GM23338 (cell line): ENCODE measurements around the gene AKAP13. TPM values are rescaled to one million over a fixed set of nuclear protein-coding genes. Genes with fewer than 3 reads are reported as not detected.

Experiments
- ATAC-seq: fragments of 200-7000 bp; cut with Tn5 transposase; 3 replicates; pipeline ENCODE4 v1.9.1; 2020
- DNase-seq: peaks from one replicate; pipeline ENCODE4 v3.0.0-alpha.2; 2015; ENCODE audit warnings: low spot score
- H2AFZ ChIP-seq: fragments of 200-600 bp; sonication (generic); 2 replicates; pipeline ENCODE4 v1.8.0; 2016; ENCODE audit warnings: antibody characterized with exemption, mild to moderate bottlenecking, moderate library complexity
- H3F3A ChIP-seq: fragments of 200-600 bp; sonication (generic); replicated peaks from 2 replicates; pipeline ENCODE4 v1.8.0; 2017; ENCODE audit warnings: antibody characterized with exemption, mixed run types, low read depth
- H3K27ac ChIP-seq: fragments of 200-600 bp; sonication (generic); 2 replicates; pipeline ENCODE4 v1.6.1; 2016; ENCODE audit warnings: low read depth
- H3K27me3 ChIP-seq: fragments of 200-600 bp; sonication (generic); 2 replicates; pipeline ENCODE4 v1.8.0; 2016; ENCODE audit warnings: mild to moderate bottlenecking, mixed run types, moderate library complexity; ENCODE audit not compliant: insufficient read depth
- H3K36me3 ChIP-seq: fragments of 200-600 bp; sonication (generic); 2 replicates; pipeline ENCODE4 v1.8.0; 2016; ENCODE audit warnings: mild to moderate bottlenecking; ENCODE audit not compliant: insufficient read depth
- H3K4me1 ChIP-seq: fragments of 200-600 bp; sonication (generic); 2 replicates; pipeline ENCODE4 v1.8.0; 2016; ENCODE audit warnings: mild to moderate bottlenecking, moderate library complexity; ENCODE audit not compliant: insufficient read depth
- H3K4me2 ChIP-seq: fragments of 200-600 bp; sonication (generic); 2 replicates; pipeline ENCODE4 v1.7.1; 2017; ENCODE audit warnings: mixed run types
- H3K4me3 ChIP-seq: fragments of 200-600 bp; sonication (generic); 2 replicates; pipeline ENCODE4 v1.6.1; 2016; ENCODE audit warnings: mixed run types
- H3K79me2 ChIP-seq: fragments of 200-600 bp; sonication (generic); replicated peaks from 2 replicates; pipeline ENCODE4 v1.8.0; 2017; ENCODE audit warnings: mild to moderate bottlenecking; ENCODE audit not compliant: insufficient read depth
- H3K9me2 ChIP-seq: fragments of 200-600 bp; sonication (generic); 2 replicates; pipeline ENCODE4 v1.8.0; 2017; ENCODE audit not compliant: insufficient read depth
- H4K20me1 ChIP-seq: fragments of 200-600 bp; sonication (generic); replicated peaks from 2 replicates; pipeline ENCODE4 v1.8.0; 2017; ENCODE audit warnings: mild to moderate bottlenecking; ENCODE audit not compliant: insufficient read depth
- H3K27ac Mint-ChIP-seq: 2 replicates; pipeline ENCODE4 v1.8.0; 2020; ENCODE audit warnings: inconsistent platforms, mild to moderate bottlenecking, moderate library complexity, mixed read lengths
- H3K27me3 Mint-ChIP-seq: 3 replicates; pipeline ENCODE4 v1.8.0; 2022; ENCODE audit warnings: low read depth, mild to moderate bottlenecking, moderate library complexity, mixed read lengths, inconsistent platforms; ENCODE audit not compliant: insufficient read depth, poor library complexity
- H3K36me3 Mint-ChIP-seq: 3 replicates; pipeline ENCODE4 v1.8.0; 2021; ENCODE audit warnings: low read depth, mild to moderate bottlenecking, inconsistent platforms, moderate library complexity, mixed read lengths
- H3K4me1 Mint-ChIP-seq: 3 replicates; pipeline ENCODE4 v1.8.0; 2020; ENCODE audit warnings: mild to moderate bottlenecking, inconsistent platforms, mixed read lengths
- H3K4me3 Mint-ChIP-seq: 3 replicates; pipeline ENCODE4 v1.8.0; 2021; ENCODE audit warnings: moderate library complexity, mild to moderate bottlenecking, inconsistent platforms, mixed read lengths
- H3K9me3 Mint-ChIP-seq: 3 replicates; pipeline ENCODE4 v1.8.0; 2020; ENCODE audit warnings: moderate library complexity, mild to moderate bottlenecking, inconsistent platforms, mixed read lengths
- CREB1 ChIP-seq: fragments of 250-450 bp; sonication (Bioruptor Pico); IDR thresholded peaks from 2 replicates; pipeline ENCODE4 v1.5.0; 2020; ENCODE audit warnings: low read depth, mild to moderate bottlenecking, moderate library complexity
- EZH2 ChIP-seq: fragments of 200-600 bp; sonication (generic); IDR thresholded peaks from one replicate; pipeline ENCODE4 v1.8.0; 2017; ENCODE audit warnings: antibody characterized with exemption, mild to moderate bottlenecking, low read depth; ENCODE audit not compliant: unreplicated experiment
- EZH2phosphoT487 ChIP-seq: fragments of 200-600 bp; sonication (generic); IDR thresholded peaks from one replicate; pipeline ENCODE4 v1.8.1; 2018; ENCODE audit warnings: antibody characterized with exemption; ENCODE audit not compliant: unreplicated experiment
- NANOG ChIP-seq: IDR thresholded peaks from 2 replicates; pipeline ENCODE4 v1.6.1; 2016; ENCODE audit warnings: antibody characterized with exemption, borderline replicate concordance
- POLR2AphosphoS5 ChIP-seq: IDR thresholded peaks from 2 replicates; pipeline ENCODE4 v1.6.1; 2016; ENCODE audit warnings: antibody characterized with exemption, low read depth
- STAT1 ChIP-seq: IDR thresholded peaks from one replicate; pipeline ENCODE4 v1.6.1; 2016; ENCODE audit warnings: antibody characterized with exemption; ENCODE audit not compliant: unreplicated experiment
- ZNF114 ChIP-seq: fragments of 250-450 bp; sonication (Bioruptor Pico); IDR thresholded peaks from 2 replicates; pipeline ENCODE4 v1.5.0; 2020; ENCODE audit warnings: mild to moderate bottlenecking, moderate library complexity
- ZNF331 ChIP-seq: fragments of 250-450 bp; sonication (Bioruptor Pico); IDR thresholded peaks from 2 replicates; pipeline ENCODE4 v1.5.0; 2020; ENCODE audit warnings: low read depth, mild to moderate bottlenecking, moderate library complexity
- polyA plus RNA-seq: library from polyadenylated mRNA; unstranded; fragments of >200 nt; fragmentation: Nextera tagmentation; extraction: Ambion mirVana; gene quantifications from 2 replicates; pipeline ENCODE4 v1.2.1, GENCODE V29; 2016
- total RNA-seq: library from RNA; depleted of rRNA; stranded (reverse); fragments of >200 nt; shearing (Covaris generic); gene quantifications from 2 replicates; pipeline ENCODE4 v1.2.3, GENCODE V29; 2014
- TF ChIP-seq, protein P1 (sequence below): fragments of 250-450 bp; sonication (Bioruptor Pico); IDR thresholded peaks from 2 replicates; pipeline ENCODE4 v1.5.0; 2020; ENCODE audit warnings: mild to moderate bottlenecking, moderate library complexity
- TF ChIP-seq, protein P2 (sequence below): IDR thresholded peaks from 2 replicates; pipeline ENCODE4 v1.6.1; 2016; ENCODE audit warnings: antibody characterized with exemption
- TF ChIP-seq, protein P3 (sequence below), 2 experiments: fragments of 200-600 bp in 1 of 2; sonication (generic) in 1 of 2; conservative IDR thresholded peaks; 2 replicates each; pipeline versions ENCODE4 v1.5.1 to v1.6.1; 2016 to 2017; ENCODE audit warnings: antibody characterized with exemption in 2 of 2, low read depth in 2 of 2, mild to moderate bottlenecking in 2 of 2, moderate library complexity in 1 of 2
- TF ChIP-seq, protein P4 (sequence below): IDR thresholded peaks from one replicate; pipeline ENCODE4 v1.6.1; 2018; ENCODE audit warnings: antibody characterized with exemption; ENCODE audit not compliant: unreplicated experiment

The AKAP13 gene
- total and polyA plus RNA-seq, 2 experiments from 2014 or later = 46.2 to 60.7 TPM

DNA sequence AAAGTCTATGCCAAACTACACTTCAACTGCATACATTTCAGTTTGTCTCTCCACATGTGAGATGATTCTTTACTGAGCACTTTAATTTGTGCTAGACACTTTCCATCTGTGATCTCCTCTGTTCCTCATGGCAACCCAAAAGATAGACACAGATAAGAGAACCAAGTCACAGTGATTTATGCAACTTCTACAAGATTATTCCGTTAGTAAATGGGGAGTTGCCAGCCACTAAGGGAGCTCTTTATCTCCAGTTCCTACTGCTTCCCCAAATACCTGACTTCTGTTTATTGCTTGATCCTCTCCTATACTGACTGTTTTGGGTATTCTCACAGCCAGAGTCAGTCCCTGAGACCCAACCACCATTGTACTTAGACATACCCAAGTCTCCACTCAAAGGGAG is 24.1 kb upstream of the AKAP13 start:
- Histone ChIP-seq H3K4me2 (no peak overlapping the region), H3K4me3 (no peak overlapping the region), H3K4me1 (no peaks in the 10 kb centered on the region), H3F3A (no peaks in the 10 kb centered on the region), H3K79me2 (no peaks in the 10 kb centered on the region), H3K27me3 (no peaks in the 10 kb centered on the region), H3K9me2 (no peaks in the 10 kb centered on the region), H3K36me3 (no peaks in the 10 kb centered on the region), H4K20me1 (no peaks in the 10 kb centered on the region), H3K27ac (no peak overlapping the region), H2AFZ (0 out of 2 replicates have a peak overlapping the region, but pooled peaks have one; percentile 43)
- ATAC-seq (no peak), DNase-seq (no peak)
- Mint-ChIP-seq H3K4me3 (no peak overlapping the region), H3K36me3 (no peaks in the 10 kb centered on the region), H3K4me1 (no peaks in the 10 kb centered on the region), H3K9me3 (no peaks in the 10 kb centered on the region), H3K27me3 (no peaks in the 10 kb centered on the region), H3K27ac (no peak overlapping the region)
- TF ChIP-seq ZNF114 (no peak), STAT1 (no peak), POLR2AphosphoS5 (no peak), NANOG (no peak), CREB1 (no peak), ZNF331 (CRISPR knock-in tag) (no peak), EZH2phosphoT487 (no peak), EZH2 (no peak)
- TF ChIP-seq, protein P1, sequence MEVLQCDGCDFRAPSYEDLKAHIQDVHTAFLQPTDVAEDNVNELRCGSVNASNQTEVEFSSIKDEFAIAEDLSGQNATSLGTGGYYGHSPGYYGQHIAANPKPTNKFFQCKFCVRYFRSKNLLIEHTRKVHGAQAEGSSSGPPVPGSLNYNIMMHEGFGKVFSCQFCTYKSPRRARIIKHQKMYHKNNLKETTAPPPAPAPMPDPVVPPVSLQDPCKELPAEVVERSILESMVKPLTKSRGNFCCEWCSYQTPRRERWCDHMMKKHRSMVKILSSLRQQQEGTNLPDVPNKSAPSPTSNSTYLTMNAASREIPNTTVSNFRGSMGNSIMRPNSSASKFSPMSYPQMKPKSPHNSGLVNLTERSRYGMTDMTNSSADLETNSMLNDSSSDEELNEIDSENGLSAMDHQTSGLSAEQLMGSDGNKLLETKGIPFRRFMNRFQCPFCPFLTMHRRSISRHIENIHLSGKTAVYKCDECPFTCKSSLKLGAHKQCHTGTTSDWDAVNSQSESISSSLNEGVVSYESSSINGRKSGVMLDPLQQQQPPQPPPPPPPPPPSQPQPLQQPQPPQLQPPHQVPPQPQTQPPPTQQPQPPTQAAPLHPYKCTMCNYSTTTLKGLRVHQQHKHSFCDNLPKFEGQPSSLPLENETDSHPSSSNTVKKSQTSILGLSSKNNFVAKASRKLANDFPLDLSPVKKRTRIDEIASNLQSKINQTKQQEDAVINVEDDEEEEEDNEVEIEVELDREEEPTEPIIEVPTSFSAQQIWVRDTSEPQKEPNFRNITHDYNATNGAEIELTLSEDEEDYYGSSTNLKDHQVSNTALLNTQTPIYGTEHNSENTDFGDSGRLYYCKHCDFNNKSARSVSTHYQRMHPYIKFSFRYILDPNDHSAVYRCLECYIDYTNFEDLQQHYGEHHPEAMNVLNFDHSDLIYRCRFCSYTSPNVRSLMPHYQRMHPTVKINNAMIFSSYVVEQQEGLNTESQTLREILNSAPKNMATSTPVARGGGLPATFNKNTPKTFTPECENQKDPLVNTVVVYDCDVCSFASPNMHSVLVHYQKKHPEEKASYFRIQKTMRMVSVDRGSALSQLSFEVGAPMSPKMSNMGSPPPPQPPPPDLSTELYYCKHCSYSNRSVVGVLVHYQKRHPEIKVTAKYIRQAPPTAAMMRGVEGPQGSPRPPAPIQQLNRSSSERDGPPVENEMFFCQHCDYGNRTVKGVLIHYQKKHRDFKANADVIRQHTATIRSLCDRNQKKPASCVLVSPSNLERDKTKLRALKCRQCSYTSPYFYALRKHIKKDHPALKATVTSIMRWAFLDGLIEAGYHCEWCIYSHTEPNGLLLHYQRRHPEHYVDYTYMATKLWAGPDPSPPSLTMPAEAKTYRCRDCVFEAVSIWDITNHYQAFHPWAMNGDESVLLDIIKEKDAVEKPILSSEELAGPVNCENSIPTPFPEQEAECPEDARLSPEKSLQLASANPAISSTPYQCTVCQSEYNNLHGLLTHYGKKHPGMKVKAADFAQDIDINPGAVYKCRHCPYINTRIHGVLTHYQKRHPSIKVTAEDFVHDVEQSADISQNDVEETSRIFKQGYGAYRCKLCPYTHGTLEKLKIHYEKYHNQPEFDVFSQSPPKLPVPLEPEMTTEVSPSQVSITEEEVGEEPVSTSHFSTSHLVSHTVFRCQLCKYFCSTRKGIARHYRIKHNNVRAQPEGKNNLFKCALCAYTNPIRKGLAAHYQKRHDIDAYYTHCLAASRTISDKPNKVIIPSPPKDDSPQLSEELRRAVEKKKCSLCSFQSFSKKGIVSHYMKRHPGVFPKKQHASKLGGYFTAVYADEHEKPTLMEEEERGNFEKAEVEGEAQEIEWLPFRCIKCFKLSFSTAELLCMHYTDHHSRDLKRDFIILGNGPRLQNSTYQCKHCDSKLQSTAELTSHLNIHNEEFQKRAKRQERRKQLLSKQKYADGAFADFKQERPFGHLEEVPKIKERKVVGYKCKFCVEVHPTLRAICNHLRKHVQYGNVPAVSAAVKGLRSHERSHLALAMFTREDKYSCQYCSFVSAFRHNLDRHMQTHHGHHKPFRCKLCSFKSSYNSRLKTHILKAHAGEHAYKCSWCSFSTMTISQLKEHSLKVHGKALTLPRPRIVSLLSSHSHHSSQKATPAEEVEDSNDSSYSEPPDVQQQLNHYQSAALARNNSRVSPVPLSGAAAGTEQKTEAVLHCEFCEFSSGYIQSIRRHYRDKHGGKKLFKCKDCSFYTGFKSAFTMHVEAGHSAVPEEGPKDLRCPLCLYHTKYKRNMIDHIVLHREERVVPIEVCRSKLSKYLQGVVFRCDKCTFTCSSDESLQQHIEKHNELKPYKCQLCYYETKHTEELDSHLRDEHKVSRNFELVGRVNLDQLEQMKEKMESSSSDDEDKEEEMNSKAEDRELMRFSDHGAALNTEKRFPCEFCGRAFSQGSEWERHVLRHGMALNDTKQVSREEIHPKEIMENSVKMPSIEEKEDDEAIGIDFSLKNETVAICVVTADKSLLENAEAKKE (CRISPR knock-in tag) = no peak
- TF ChIP-seq, protein P2, sequence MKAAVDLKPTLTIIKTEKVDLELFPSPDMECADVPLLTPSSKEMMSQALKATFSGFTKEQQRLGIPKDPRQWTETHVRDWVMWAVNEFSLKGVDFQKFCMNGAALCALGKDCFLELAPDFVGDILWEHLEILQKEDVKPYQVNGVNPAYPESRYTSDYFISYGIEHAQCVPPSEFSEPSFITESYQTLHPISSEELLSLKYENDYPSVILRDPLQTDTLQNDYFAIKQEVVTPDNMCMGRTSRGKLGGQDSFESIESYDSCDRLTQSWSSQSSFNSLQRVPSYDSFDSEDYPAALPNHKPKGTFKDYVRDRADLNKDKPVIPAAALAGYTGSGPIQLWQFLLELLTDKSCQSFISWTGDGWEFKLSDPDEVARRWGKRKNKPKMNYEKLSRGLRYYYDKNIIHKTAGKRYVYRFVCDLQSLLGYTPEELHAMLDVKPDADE = no peak
- TF ChIP-seq, protein P3, sequence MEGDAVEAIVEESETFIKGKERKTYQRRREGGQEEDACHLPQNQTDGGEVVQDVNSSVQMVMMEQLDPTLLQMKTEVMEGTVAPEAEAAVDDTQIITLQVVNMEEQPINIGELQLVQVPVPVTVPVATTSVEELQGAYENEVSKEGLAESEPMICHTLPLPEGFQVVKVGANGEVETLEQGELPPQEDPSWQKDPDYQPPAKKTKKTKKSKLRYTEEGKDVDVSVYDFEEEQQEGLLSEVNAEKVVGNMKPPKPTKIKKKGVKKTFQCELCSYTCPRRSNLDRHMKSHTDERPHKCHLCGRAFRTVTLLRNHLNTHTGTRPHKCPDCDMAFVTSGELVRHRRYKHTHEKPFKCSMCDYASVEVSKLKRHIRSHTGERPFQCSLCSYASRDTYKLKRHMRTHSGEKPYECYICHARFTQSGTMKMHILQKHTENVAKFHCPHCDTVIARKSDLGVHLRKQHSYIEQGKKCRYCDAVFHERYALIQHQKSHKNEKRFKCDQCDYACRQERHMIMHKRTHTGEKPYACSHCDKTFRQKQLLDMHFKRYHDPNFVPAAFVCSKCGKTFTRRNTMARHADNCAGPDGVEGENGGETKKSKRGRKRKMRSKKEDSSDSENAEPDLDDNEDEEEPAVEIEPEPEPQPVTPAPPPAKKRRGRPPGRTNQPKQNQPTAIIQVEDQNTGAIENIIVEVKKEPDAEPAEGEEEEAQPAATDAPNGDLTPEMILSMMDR (conservative IDR thresholded peaks at IDR 0.05; ENCODE audit: low read depth in 2 of 2) = no peak
- TF ChIP-seq, protein P4, sequence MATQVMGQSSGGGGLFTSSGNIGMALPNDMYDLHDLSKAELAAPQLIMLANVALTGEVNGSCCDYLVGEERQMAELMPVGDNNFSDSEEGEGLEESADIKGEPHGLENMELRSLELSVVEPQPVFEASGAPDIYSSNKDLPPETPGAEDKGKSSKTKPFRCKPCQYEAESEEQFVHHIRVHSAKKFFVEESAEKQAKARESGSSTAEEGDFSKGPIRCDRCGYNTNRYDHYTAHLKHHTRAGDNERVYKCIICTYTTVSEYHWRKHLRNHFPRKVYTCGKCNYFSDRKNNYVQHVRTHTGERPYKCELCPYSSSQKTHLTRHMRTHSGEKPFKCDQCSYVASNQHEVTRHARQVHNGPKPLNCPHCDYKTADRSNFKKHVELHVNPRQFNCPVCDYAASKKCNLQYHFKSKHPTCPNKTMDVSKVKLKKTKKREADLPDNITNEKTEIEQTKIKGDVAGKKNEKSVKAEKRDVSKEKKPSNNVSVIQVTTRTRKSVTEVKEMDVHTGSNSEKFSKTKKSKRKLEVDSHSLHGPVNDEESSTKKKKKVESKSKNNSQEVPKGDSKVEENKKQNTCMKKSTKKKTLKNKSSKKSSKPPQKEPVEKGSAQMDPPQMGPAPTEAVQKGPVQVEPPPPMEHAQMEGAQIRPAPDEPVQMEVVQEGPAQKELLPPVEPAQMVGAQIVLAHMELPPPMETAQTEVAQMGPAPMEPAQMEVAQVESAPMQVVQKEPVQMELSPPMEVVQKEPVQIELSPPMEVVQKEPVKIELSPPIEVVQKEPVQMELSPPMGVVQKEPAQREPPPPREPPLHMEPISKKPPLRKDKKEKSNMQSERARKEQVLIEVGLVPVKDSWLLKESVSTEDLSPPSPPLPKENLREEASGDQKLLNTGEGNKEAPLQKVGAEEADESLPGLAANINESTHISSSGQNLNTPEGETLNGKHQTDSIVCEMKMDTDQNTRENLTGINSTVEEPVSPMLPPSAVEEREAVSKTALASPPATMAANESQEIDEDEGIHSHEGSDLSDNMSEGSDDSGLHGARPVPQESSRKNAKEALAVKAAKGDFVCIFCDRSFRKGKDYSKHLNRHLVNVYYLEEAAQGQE = no peak
